ENCODE results near the gene MYL7.

Gene MYL7

DNA sequence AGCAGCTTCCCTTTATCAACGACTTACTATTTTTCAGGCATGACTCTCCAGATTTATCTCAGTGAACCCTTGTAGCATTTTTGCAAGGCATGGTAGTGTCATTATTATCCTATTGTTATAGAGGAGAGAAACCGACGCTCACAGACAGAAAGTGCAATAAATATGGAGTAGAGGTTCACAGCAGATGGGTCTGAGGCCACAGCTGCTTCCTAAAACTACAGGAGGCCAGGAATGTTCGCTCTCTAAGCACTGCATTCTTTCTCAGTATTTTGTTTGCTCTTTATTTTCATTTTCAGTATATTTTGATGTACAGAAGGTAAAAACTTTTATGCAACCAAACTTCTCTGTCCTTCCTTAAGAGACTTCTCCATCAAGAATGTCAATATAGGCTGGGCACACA is 41.5 kb downstream of the MYL7 start:
- no peak for DNase-seq (ENCODE audit: low read depth)

DNA sequence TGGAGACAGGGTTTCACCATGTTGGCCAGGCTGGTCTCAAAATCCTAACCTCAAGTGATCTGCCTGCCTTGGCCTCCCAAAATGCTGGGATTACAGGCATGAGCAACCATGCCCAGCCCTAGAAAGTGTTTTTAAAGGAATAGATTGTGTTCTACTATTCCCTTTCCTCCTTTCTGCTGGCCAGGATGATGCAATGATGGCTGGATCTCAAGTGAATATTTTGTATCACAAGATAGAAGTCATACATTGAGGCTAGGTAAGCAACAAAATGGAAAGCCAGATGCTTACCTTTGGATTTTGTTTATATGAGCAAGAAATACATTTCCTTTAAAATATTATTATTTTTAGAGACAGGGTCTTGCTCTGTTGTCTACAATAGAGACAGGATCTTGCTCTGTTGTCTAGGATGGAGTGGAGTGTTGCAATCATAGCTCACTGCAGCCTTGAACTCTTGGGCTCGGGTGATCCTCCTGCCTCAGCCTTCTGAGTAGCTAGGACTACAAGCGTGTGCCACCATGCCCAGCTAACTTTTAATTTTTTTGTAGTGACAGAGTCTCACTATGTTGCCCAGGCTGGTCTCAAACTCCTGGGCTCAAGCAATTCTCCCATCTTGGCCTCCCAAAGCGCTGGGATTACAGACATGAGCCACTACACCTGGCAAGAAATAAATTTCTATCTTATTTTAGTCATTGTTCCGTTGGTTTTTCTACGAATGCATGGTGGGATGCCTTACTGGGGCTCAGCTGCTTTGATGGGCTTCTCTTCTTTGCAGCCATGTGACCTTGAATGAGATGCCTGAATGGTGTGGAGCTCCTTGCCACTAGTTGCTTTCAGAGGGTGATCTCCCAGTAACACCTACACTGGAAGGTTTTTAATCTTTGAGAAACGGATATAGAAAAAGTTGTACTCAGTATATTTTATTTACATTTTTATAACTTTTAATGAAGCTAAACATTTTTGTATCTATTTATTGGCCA is 42.8 kb downstream of the MYL7 start:
- DNase-seq (ENCODE audit: low read depth): no peak

DNA sequence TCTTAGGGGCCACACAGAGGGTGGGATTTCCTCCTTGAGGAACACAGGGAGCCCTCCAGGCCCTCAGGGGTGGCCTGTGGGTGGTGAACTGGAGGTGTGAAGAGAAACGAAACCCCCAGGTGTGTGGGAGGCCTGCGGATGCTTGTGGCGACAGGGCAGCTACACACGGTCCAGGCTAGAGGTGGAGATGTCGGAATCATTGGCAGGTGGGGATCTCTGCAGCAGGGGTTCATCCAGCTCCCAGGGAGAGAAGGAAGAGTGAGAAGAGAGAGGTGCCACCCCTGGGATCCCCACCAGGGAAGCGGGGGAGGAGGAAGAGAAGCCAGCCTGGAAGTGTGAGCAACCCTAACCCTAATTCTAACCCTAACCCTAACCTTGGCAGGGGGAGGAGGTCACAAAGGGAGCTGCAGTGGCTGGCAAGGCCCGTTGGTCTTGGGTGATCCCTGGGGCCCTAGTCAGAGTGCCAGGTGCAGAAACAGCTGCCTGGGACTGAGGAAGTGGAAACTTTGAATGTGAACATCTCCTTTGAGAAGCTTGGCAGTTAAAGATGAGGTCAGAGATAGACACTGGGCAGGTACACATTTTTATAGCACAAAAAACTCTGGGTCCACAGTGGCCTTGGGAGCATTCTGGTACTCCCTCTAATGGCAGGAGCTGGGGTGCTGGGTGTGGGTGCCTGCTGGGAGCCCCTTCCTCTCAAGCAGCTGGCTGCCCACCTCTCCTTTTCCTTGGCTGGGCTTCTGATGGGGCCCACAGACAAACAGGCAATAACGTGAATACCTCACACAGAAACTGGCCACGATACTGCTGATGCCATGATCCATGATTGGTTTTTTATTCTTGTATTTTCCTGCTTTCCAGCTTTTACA is 43.8 kb downstream of the MYL7 start:
- no peak for DNase-seq (ENCODE audit: low read depth)

DNA sequence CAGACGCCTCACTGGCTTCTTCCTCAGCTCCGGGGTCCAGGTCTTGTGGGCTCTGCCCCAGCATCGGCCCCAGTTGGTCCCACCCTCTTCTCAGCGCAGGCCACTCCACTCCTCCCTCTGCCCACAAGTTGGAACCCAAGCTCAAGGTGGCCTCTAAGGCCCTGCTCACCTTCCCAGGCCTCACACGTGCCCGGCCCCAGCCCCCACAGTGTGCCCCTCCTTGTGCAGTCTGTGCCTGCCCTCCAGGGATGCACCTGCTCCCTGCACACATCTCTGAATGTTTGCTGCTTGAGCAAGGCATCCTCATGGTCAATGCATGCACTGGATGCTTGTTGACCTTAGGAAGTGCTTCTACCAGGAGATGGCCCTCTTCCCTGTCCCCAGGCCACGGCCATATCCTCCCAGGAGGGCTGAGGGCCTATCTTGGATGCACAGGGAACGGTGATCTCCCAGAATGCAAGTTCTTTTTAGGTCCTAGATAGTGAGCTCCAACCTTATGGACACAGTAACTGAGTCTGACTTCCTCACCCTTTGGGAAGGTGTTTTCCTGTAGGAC is 44.7 kb downstream of the MYL7 start:
- no peak for DNase-seq (ENCODE audit: low read depth)

DNA sequence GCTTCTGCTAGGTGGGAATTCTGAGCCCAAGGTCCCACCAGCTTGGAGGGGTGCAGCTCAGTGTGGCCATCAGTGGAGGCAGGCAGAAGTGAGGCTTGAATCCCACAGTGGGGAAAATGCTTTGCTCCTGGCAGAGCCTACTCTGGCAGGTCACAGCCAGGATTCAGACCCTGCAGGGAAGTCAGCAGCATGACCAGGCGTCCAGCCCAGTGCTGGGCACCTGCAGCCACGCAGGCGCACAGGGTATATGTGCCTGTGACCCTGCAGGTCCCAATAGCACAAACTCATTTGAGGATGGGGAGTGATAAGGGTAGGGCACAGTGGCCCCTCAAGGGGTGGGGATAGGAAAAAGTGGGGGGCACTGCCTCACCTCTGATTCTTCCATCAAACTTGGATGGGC is 45.4 kb downstream of the MYL7 start:
- DNase-seq (ENCODE audit: low read depth): no peak

DNA sequence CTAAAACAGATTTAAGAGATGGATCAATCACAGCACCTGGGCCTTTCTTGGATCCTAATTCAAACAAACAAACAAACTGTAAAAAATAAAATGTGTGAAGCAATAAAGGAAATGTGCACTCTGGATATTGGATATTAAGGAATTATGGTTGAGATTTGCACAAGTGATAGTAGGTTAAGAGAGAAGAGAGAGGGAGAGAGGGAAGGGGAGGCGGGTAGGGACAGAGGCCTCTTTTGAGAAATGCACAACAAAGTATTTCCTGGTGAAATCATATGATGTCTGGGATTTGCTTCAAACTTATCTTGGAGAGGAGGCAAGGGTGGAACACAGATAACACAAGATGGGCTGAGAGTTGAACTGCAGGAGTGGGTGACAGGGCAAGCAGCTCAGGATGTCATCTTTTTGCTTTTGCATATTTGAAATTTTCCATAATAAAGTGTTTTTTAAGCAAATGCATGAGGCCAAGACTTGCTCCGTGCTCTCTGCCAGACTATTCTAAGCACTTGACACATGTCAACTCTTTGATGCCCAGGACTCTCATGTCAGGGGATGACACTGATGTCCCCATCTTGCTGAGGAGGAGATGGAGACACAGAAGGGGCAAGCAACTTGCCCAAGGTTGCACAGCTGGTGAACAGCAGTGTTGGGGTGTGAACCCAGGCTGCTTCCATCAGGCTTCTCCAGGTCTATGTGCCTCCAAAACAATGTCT is 46.1 kb downstream of the MYL7 start:
- no peak for DNase-seq (ENCODE audit: low read depth)

DNA sequence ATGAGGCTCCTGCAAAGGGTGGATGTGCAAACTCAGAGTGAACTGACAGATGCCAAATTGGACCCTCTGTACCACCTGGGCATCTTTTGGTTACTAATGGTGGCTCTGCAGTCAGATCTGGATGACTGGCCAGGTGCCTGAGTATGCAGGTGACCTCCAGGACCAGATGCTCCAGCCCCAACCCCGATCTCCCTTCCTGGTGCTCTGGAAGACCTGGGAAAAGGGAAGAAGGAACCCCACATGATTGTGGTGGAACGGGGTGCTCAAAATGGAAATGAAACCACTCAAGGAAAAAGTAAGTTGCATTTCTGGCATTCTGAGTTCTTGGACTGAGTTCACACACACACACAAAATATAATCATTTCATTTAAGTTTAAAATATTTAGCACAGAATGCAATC is 46.8 kb downstream of the MYL7 start:
- no peak for DNase-seq (ENCODE audit: low read depth)

DNA sequence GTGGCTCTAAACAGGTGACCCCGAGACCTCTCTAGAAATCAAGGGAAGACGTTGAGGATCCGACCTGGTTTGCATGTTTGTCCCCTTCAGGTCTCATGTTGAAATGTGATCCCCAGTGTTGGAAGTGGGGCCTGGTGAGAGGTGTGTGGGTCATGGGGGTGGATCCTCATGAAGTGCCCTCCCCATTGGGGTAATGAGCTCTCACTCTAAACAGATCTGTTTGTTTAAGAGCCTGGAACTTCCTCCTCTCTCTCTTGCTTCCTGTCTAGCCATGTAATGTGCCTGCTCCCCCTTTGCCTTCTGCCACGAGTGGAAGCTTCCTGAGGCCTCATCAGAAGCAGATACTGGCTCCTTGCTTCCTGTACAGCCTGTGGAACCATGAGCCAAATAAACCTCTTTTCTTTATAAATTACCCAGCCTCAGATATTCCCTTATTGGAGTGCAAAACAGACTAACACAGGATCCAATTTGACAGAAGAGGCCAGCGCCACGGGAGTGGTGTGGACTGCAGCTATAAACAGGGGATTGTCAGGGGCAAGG is 48.0 kb downstream of the MYL7 start:
- DNase-seq (ENCODE audit: low read depth): no peak
